NCI-H748 (cell line): ENCODE data around the gene CASZ1.

Experiments used
- DNase-seq: peaks from one replicate; lab custom pipeline; 2025; ENCODE audit not compliant: unreplicated experiment; lab: John Stamatoyannopoulos, UW

Gene CASZ1

GRCh38 chr1:10796029-10796944, at the start of gene CASZ1:
TSS of gene CASZ1 (minus strand) at chr1:10796646. CDS start at chr1:10693889, 102,757 bp downstream.
- DNase-seq: peak; percentile 80

GRCh38 chr1:10843697-10844096, 47.3 kb upstream of the CASZ1 start:
- DNase-seq: peak; percentile 3

DNA sequence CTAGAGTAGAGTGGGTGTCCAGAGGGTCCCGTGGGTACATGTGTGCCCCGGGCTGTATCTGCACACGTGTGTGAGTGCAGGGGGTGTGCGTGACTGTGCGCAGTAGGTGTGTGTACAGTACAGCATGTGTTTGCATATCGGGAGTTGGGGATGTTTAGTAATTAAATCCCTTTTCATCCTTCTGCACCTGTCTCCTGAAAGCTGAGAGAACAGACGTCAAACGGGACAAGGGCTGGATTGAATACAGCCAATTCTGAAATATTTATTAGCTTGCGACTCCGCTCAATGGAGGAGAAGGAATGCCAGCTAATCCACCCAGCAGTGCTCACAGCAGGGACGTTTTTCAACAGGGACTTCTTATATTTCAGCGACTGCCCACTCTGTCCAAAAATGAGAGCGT, 44.7 kb upstream of the CASZ1 start:
- peak; percentile 87 for DNase-seq

DNA sequence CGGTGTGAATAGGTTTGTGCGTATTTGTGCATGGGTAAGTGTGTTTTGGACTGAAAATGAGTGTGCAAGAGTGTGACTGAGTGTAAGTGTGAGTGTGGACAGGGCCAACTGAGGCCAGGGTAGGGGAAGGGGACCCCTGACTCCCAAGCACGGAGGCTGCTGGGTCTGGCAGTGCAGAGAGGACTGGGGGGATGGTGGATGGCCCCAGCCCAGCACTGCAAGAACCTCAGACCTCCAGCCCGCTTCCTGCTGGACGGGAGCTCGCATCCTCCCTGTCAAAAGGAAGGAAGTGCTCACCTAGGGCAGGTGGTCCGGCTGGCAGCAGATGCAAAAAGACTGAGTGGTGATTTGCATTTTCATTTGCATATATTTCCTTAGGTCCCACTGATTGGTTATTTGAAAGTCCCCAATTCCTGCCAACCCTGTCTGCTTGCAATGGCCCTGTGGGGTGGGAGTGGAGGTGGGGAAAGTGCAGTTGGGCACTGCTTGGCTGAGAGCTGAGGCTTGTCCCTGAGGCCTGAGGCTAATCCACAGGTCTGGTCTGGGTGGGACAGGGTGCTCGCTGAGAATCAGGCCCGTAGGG, 42.8 kb upstream of the CASZ1 start:
- no peak for DNase-seq

DNA sequence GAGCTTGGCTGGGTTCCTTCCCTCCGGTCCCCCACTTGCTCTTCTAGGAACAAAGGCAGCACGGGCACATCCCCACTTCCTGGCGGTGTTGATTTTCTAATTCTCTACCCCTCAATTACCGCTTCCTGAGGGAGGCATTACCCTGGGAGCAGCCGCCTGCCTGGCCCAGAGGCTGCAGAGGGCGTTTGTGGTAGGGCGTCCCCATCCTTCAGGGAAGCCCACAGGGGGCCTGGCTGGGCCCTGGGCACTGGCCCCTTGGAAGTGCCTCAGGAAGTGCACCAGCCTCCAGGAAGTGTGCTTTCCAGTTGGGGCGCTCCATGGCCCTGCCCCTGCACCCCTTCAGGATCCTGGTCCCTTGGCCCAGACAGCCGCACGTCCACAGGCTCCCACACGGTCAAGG, 42.1 kb upstream of the CASZ1 start:
- DNase-seq: peak; percentile 57

DNA sequence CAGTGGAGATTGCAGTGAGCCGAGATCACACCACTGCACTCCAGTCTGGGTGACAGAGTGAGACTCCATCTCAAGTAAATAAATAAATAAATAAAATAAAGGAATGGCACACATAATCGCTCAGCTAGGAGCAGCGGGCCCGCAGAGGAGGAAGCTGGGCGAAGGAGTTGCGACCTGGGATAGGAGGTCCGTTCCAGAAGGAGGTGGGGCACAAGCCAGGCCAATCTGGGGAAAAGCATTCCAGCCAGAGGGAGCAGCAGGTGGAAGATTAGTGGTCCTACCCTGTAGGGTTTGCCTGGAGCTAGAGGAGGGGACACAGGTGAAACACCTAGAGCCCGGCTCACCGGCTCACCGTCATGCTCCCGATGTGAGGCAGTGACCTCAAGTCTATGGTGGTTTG, 40.3 kb upstream of the CASZ1 start:
- no peak for DNase-seq

DNA sequence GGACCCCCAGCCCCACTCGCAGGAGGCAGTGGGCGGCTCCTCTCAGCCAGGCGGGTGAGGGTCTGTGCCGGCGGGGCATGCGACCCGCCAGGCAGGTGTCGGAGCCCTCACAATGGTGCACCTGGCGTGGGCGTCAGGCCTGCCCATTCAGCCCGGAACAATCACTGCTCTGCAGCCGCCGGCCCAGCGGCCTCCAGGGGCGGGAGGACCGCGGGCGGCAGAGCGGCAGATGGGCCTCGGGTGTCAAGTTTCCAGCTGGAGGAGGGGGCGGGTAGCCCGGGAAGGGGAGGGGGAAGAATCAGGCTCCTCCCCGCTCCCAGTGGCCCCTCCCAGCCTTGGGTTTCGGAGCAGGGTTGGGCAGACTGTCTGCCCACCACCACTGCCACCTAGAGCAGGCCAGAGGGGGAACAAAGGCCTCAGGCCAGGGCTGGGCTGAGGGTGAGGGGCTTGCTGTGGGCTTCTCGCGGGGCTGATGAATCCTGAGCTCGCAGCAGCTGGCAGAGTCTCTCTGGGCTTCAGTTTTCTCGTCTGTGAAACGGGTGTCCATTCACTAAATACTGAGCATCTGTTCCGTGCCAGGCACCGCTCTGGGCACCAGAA, 39.5 kb upstream of the CASZ1 start:
- peak; percentile 96 for DNase-seq

DNA sequence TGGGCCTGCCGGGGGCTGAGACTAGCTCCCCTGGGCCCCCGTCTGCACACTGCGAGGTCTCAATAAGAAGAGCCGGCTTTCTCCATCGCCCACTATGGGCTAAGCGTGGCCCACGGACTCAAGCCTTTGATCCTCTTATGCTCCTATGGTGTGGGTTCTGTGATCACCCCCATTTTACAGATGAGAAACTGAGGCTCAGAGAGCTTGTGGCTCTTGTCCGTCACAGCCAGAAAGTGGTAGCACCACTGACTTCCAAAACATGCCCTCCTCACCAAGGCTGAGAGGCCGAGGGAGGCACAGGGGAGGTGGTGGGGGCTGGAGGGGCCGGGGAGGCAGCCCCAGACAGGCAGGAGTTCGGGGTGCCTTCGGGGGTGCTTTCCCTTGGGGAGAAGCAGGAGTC, 39.0 kb upstream of the CASZ1 start:
- no peak for DNase-seq

- DNase-seq: peak; percentile 85
These were observed 38.4 kb upstream of the CASZ1 start for GRCh38 chr1:10834770-10835412.

- peak; percentile 19 for DNase-seq
These were observed 37.4 kb upstream of the CASZ1 start for GRCh38 chr1:10833630-10834557.

DNA sequence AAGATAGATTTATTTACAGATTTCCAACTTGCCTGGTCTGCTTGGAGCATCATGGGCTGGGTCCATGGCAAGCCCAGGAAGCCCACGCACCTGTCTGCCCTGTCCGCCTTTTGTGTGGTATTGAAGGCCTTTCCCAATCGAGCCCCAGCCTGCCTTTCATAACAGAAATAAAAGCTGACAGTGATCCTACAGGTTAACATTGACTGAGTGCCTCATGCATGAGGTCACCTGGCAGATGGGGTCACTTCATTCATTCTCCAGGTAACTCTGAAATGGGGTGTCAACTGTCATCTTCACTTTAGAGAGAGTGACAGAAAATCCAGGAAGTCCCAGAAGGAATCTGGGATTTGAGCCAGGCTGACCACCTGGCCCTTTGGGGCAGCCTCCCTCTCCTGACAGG, 36.3 kb upstream of the CASZ1 start:
- DNase-seq: peak; percentile 22

GRCh38 chr1:10830961-10831668, 34.7 kb upstream of the CASZ1 start:
- no peak for DNase-seq

DNA sequence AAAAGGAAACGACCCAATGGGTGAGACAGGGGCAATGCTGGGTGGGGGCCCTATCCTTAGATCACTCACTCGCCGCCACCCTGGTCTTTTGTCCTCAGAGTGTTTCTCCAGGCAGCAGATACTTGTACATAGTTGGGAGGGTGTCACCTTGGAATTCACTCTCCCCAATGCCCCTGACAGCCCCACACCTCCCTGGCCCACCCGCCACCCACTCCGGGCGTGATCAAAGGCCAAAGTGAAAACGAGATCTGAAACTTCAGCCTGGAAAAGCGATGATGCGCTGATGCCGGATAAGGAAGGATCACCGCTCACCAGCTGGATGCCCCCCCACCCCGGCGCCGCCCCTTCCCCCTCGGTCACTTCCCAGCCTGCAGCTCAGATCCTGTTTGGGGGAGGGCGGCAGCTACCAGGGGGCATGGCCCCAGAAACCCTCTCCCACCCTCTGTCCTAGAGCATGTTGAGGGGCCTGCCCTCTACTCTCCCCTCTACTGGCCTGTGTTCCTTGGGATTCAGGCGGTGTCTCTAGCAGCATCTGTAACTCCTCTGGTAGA, 33.6 kb upstream of the CASZ1 start:
- no peak for DNase-seq

DNA sequence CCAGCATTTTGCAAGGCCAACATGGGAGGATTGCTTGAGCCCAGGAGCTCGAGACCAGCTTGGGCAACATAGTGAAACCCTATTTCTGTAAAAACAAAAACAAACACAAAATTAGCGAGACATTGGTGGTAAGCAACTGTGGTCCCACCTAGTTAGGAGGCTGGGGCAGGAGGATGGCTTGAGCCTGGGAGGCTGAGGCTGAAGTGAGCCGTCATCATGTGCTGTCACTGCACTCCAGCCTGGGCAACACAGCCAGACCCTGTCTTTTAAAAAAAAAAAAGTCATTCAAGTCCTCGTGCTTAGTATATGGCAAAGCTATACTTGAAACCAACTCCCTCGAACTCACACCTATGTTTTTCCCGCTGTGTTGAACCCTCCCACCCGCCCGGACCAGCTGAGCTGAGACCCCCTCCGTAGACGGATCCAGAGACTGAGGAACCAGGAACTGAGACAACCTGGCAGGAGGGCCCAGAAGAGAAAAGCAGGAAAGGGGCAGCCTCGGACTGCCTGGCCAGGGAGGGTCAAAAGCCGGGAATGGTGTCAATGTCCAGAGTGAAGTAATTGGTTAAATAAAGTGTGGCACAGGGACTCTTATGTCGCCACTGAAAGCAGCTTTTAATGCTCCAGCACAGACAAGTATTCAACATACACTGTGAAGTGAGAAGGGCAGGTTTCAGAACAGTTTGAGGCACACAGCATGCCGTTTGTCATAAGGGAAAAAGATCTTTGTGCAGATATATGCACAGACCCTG, 32.8 kb upstream of the CASZ1 start:
- DNase-seq: no peak

DNA sequence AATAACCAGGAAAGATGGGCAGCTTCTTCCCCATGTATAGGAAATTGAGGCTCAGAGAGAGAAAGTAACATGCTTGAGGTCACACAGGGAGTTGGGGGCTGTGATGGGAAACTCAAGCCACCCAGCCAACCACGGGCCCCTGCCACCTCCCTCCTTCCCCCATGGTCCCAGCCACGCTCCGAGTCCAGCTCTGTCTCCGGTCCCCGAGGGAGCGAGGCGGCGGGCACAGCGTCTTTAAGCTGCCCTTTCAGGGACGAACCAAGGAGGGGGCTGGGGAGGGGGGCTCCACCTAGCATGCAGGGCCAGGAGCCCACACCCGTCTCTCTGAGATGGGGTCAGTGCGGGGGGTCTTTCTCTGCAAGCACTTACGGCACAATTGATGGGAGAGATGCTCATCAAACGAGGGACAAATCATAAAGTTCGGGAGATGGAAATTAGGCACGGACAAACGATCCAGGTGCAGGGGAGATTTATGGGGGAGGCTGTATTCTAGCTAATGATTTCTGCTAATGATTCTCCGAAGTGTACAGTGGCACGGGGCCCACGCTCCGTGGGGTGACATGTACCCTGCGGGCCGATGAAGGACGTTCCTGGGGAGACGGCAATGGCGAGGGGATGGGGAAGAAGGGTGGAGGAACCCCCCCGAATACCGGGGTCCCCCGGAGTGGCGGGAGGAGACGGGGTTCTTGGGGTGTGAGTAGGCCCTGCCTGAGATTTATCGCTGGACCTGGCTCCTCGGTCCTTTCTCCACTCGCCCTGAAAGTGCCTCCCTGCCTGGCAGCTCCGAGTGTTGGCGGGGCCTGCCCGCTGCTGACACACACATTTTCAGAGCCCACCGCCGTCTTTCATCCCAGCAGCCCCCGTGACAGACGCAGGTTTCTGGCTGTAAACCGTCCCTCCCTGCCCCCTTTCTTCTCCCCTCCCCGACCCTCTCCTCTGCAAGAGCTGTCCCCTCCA, 31.2 kb upstream of the CASZ1 start:
- DNase-seq: no peak

DNA sequence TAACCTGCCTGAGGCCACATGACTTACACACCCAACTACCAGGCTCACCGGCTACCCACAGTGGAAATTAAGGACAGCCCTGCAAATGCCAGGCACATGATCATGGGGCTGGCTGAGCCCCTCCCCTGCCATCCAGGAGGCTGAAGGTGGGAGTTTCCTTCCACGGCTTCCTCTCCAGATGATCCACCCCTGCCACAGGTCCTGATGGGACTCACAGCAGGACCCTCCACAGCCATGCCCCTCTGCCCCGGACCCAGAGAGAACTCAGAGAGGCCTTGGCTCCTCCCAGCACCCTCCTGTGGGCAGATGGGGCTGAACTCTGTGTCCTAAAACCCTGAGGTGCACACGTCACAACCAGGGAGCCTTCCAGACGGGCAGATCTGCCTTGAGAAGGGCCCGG, 29.1 kb upstream of the CASZ1 start:
- no peak for DNase-seq

- DNase-seq: no peak
These were observed 28.5 kb upstream of the CASZ1 start for GRCh38 chr1:10824821-10825540.
